OCI-LY3 (cell line): ENCODE results near the gene RAB27A.

ENCODE experiments used
- CTCF ChIP-seq: fragments of 200-600, 300-600 bp; sonication (generic); IDR thresholded peaks from 2 replicates; pipeline ENCODE4 v1.5.1; 2014; ENCODE audit warnings: antibody characterized with exemption, low read length, low read depth
- EZH2phosphoT487 ChIP-seq: fragments of 200-600 bp; shearing (Covaris generic); IDR thresholded peaks from 2 replicates; pipeline ENCODE4 v1.6.1; 2018; ENCODE audit warnings: antibody characterized with exemption, mixed run types, low read depth

GRCh38 chr15:55198706-55199105 is 90.9 kb downstream of the RAB27A start:
- TF ChIP-seq CTCF (no peak), EZH2phosphoT487 (no peak)
